HT-29 (cell line): ENCODE measurements around the gene PHLDA3. TPM values are rescaled to one million over a fixed set of nuclear protein-coding genes. Genes with fewer than 3 reads are reported as not detected.

Source experiments
- DNase-seq: peaks from one replicate; pipeline ENCODE4 v3.0.0-alpha.2; 2015; ENCODE audit warnings: low spot score
- total RNA-seq: library from RNA; depleted of rRNA; stranded (reverse); fragments of >200 nt; shearing (Covaris generic); gene quantifications from 2 replicates; pipeline ENCODE4 v1.2.3, GENCODE V29; 2014; rRNA removed

Gene PHLDA3
- total RNA-seq, 1 experiment from 2014 or later, result 39.4 TPM

GRCh38 chr1:201430776-201431175 lies 38.2 kb downstream of the PHLDA3 start:
- no peak for DNase-seq

GRCh38 chr1:201429736-201430501 lies 39.1 kb downstream of the PHLDA3 start:
- DNase-seq, result no peak

- DNase-seq, result no peak
These were observed 41.0 kb downstream of the PHLDA3 start for GRCh38 chr1:201427963-201428362.

GRCh38 chr1:201426479-201427310 lies 42.3 kb downstream of the PHLDA3 start:
- DNase-seq, result no peak

GRCh38 chr1:201424146-201424545 lies 44.8 kb downstream of the PHLDA3 start:
- no peak for DNase-seq

- no peak for DNase-seq
These were observed 45.3 kb downstream of the PHLDA3 start for GRCh38 chr1:201423655-201424054.

- no peak for DNase-seq
These were observed 46.5 kb downstream of the PHLDA3 start for GRCh38 chr1:201422436-201423030.

- DNase-seq, result no peak
These were observed 47.0 kb downstream of the PHLDA3 start for GRCh38 chr1:201422026-201422425.

GRCh38 chr1:201421041-201421440 lies 47.9 kb downstream of the PHLDA3 start:
- no peak for DNase-seq

- DNase-seq, result no peak
These were observed 48.4 kb downstream of the PHLDA3 start for GRCh38 chr1:201420608-201421002.

GRCh38 chr1:201419746-201420607 lies 49.0 kb downstream of the PHLDA3 start:
- no peak for DNase-seq

- no peak for DNase-seq
These were observed 49.7 kb downstream of the PHLDA3 start for GRCh38 chr1:201419256-201419655.

GRCh38 chr1:201418461-201418860 lies 50.5 kb downstream of the PHLDA3 start:
- no peak for DNase-seq

Other genes with a start within 250 kb of the PHLDA3 start
- 0.43 and 1.2 TPM in 2 replicates for gene PKP1, start 185.7 kb downstream of the PHLDA3 start, total RNA-seq
- gene TNNT2, start 91.5 kb downstream of the PHLDA3 start, total RNA-seq, result 0.13 and 0.46 TPM in 2 replicates
- 216 and 238 TPM in 2 replicates for gene LAD1, start 69.9 kb downstream of the PHLDA3 start, total RNA-seq
- gene TNNI1, start 47.5 kb downstream of the PHLDA3 start, total RNA-seq, result not detected in 2 replicates
- gene CSRP1, start 37.9 kb upstream of the PHLDA3 start, total RNA-seq, result 183 and 213 TPM in 2 replicates
- 0.51 and 0.99 TPM in 2 replicates for gene NAV1, start 69.9 kb upstream of the PHLDA3 start, total RNA-seq